Ishikawa (cell line): ENCODE results near the gene IGLL5.

ENCODE experiments used
- CEBPB ChIP-seq: IDR thresholded peaks from 2 replicates; pipeline ENCODE4 v1.6.1; 2012
- CREB1 ChIP-seq: IDR thresholded peaks from 2 replicates; pipeline ENCODE4 v1.6.1; 2012; ENCODE audit warnings: low read depth
- EGR1 ChIP-seq: IDR thresholded peaks from 2 replicates; pipeline ENCODE4 v1.6.1; 2012
- EP300 ChIP-seq: IDR thresholded peaks from 2 replicates; pipeline ENCODE4 v1.6.1; 2012; ENCODE audit warnings: borderline replicate concordance
- FOXM1 ChIP-seq: IDR thresholded peaks from 2 replicates; pipeline ENCODE4 v1.6.1; 2012; ENCODE audit warnings: low read depth, borderline replicate concordance
- MAX ChIP-seq: IDR thresholded peaks from 2 replicates; pipeline ENCODE4 v1.6.1; 2012
- NFIC ChIP-seq: IDR thresholded peaks from 2 replicates; pipeline ENCODE4 v1.6.1; 2012
- RAD21 ChIP-seq: IDR thresholded peaks from 2 replicates; pipeline ENCODE4 v1.6.1; 2012; ENCODE audit warnings: low read depth
- REST ChIP-seq: IDR thresholded peaks from 2 replicates; pipeline ENCODE4 v1.6.1; 2012; ENCODE audit warnings: low read depth, mild to moderate bottlenecking
- TAF1 ChIP-seq: IDR thresholded peaks from 2 replicates; pipeline ENCODE4 v1.6.1; 2012; ENCODE audit warnings: low read depth, mild to moderate bottlenecking
- TCF12 ChIP-seq: IDR thresholded peaks from 2 replicates; pipeline ENCODE4 v1.6.1; 2012; ENCODE audit warnings: low read depth
- TEAD4 ChIP-seq: IDR thresholded peaks from 2 replicates; pipeline ENCODE4 v1.6.1; 2012
- USF1 ChIP-seq: IDR thresholded peaks from 2 replicates; pipeline ENCODE4 v1.6.1; 2012
- YY1 ChIP-seq: IDR thresholded peaks from 2 replicates; pipeline ENCODE4 v1.6.1; 2012; ENCODE audit warnings: low read depth
- ZBTB7A ChIP-seq: IDR thresholded peaks from 2 replicates; pipeline ENCODE4 v1.6.1; 2012; ENCODE audit warnings: low read depth

Gene IGLL5

GRCh38 chr22:22870577-22871404, 16.8 kb upstream of the IGLL5 start:
- no peak for TF ChIP-seq REST

- TF ChIP-seq TCF12 = no peak
- no peak for TF ChIP-seq NFIC
- TF ChIP-seq YY1 = no peak
- no peak for TF ChIP-seq REST
- no peak for TF ChIP-seq RAD21
These were observed 15.9 kb upstream of the IGLL5 start for GRCh38 chr22:22871536-22872278.

GRCh38 chr22:22872722-22873708, 14.6 kb upstream of the IGLL5 start:
- no peak for TF ChIP-seq YY1
- TF ChIP-seq RAD21 = no peak
- TF ChIP-seq MAX = no peak
- TF ChIP-seq TCF12 = no peak
- TF ChIP-seq CREB1 = no peak
- no peak for TF ChIP-seq USF1
- no peak for TF ChIP-seq EGR1
- TF ChIP-seq REST = no peak
- TF ChIP-seq TAF1 = no peak
- TF ChIP-seq NFIC = no peak
- no peak for TF ChIP-seq EP300

- peak; percentile 74 for TF ChIP-seq RAD21
- no peak for TF ChIP-seq ZBTB7A
These were observed 9.9 kb upstream of the IGLL5 start for GRCh38 chr22:22877523-22878210.

- no peak for TF ChIP-seq CEBPB
- TF ChIP-seq FOXM1 = no peak
- TF ChIP-seq CREB1 = no peak
- no peak for TF ChIP-seq YY1
- TF ChIP-seq TEAD4 = no peak
- TF ChIP-seq NFIC = no peak
- TF ChIP-seq RAD21 = no peak
- TF ChIP-seq USF1 = no peak
- no peak for TF ChIP-seq ZBTB7A
- no peak for TF ChIP-seq EP300
These were observed 9.4 kb upstream of the IGLL5 start for GRCh38 chr22:22878211-22878570.
